ENCODE results near the gene MEAF6.

The MEAF6 gene

DNA sequence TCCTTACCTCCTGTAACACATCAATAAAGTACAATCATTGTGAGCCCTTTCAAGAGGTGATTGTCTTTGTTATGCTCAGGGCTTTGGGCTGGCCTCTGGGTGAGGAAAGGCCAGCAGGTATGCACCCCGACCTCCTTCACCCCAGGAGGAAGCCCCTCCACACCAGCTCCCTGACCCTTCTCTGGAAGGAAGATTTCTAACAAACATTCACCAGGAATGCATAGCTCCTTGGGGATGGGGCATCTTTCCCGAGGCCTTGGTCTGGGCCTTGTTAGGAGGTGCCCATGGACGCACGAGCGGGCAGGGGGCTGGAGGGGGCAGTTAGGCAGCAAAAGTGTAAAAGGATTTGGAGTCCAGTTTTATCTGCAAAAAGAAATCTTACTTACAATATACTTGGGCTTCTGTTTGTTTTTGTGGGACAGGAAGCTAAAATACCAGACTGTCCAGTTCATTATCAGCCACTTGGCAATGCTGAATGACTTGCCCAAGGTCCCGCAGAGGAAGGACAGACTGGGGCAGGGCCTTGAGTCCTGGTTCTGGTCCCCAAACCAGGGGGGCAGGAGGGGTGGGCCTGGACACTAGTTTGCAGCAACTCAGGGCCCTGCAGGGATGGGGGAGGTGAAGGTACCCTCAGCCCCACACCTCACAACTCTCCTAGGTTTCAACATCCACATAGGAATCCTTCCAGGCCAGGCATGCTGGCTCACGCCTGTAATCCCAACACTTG is 30.1 kb downstream of the MEAF6 start:
- no peak for DNase-seq (ENCODE audit: low read depth)

DNA sequence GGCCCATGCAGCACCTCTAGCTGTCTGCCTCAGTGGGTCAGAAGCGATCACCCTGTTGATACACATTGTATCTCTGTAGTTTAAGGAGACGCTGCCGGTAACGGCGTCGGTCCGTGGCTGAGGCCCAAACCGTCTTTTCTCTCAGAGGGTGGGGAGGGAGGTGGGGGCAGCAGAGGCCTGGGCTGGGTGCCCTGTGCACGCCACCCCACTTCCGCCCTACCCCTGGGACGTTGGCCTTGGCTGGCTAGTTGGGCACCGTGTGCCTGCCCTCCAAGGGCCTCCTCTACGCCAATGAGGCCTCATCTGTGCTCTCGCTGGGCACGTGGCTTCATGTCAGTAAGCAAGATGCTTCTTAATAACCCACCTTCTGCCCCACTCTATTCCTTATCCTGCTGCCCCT is 30.8 kb downstream of the MEAF6 start:
- no peak for DNase-seq (ENCODE audit: low read depth)

GRCh38 chr1:37482796-37483744 is 31.5 kb downstream of the MEAF6 start:
- DNase-seq (ENCODE audit: low read depth) = no peak

- no peak for DNase-seq (ENCODE audit: low read depth)
Observed at GRCh38 chr1:37482004-37482785, 32.4 kb downstream of the MEAF6 start.

DNA sequence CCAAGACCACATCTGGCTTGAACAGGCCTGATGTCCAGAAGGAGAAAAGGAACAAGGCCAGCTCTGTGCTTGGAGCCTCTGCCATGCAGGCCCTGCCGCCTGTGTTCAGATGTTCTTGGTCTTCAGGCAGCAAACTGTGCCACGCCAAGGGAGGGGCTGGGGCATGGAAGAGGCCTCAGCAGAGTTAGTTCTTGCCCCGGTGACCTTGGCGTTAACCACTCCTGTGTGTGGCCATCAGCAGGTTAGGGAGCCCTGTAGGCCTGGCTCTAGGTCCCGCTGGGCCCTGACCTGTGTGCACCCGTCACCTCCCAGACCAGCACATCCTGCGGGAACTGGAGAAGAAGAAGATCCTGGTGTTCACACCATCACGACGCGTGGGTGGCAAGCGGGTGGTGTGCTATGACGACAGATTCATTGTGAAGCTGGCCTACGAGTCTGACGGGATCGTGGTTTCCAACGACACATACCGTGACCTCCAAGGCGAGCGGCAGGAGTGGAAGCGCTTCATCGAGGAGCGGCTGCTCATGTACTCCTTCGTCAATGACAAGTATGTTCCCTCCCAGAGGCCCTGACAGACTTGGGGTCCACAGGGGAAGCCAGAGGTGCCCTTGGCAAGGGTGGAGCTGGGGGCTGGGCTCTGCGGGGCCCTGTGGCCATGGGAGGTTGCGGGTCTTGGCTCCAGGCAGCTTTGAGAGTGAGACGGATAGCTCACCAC is 33.1 kb downstream of the MEAF6 start:
- DNase-seq (ENCODE audit: low read depth) = no peak

- DNase-seq (ENCODE audit: low read depth) = no peak
Observed at GRCh38 chr1:37480581-37481288, 33.8 kb downstream of the MEAF6 start.

GRCh38 chr1:37480125-37480466 is 34.5 kb downstream of the MEAF6 start:
- no peak for DNase-seq (ENCODE audit: low read depth)

DNA sequence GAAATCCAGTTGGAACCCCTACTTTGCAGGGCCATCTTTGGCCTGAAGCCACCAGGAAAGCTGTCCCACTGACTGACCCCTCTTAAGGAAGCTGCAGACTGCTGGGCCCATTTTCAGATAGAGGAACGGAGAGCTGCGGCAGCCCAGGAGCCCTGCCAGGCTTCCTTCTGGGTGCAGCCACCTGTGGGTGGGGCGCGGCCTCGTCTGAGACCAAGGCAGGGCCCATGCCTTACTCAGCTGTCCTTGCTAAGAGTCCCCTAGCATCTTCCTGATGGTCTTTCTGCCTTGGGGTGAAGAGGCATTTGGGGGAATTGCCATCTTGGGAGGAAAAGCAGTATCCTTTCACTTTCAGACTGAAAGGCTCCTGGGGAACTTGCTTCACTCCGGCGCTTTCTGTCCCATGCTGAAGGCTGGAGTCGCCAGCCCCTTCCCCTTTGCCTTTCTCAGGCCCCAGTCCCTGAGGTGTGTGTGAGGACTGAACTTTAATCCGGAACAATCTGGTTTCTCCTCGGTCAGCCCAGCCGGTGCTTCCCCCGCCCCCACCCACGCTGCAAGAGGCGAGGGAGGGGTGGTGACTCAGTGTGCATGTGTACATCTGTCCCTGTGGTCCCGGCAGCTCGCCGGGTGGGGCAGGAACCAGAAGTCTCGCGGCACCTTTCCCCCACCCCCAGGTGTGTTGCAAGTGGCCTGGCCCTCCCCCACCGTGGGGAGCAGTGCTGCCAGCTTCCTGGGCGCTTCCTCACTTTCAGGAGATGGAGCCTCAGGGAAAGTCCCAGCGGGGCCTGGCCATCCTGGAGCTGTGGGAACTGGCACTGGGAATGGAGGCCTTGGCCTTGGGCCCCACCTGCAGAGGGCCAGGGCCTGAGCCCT is 35.1 kb downstream of the MEAF6 start:
- peak; percentile 91 for DNase-seq (ENCODE audit: low read depth)

DNA sequence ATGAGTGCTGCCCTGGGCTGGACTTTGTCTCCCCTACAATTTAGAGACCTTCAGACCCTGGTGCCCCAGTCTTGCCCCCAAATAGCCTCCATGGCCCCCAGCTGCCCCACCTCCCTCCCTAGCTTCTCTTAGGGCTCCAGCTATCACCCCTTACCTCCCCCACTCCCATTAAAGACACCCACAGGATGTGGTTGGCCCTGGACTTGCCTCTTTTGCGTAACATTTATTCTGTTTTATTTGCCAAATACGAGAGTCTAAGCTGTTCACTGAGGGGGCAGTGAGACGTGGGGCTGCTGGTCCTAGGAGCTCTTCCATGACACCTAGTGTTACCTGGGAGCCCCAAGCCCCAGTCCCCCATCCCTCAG is 35.7 kb downstream of the MEAF6 start:
- no peak for DNase-seq (ENCODE audit: low read depth)

DNA sequence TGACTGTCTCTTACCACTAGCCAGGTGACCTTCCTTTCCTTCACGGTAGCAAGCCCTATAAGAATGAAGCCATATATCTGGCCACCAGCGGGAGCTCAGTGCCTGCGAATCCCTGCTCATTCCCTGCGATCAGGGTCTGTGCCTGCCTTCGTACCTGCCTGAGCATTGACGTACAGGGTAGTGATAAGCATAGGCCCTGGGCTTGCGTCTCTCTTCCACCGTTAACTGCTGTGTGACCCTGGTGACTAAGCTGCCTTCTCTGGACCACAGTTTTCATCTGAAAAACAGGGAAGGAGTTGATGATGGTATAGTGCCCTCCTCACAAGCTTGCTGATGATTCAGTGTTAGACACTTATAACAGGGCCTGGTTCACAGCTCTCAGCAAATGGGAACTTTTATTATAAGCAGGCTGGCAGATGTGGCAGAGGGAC is 36.1 kb downstream of the MEAF6 start:
- DNase-seq (ENCODE audit: low read depth) = no peak

- no peak for DNase-seq (ENCODE audit: low read depth)
Observed at GRCh38 chr1:37477946-37478345, 36.6 kb downstream of the MEAF6 start.

DNA sequence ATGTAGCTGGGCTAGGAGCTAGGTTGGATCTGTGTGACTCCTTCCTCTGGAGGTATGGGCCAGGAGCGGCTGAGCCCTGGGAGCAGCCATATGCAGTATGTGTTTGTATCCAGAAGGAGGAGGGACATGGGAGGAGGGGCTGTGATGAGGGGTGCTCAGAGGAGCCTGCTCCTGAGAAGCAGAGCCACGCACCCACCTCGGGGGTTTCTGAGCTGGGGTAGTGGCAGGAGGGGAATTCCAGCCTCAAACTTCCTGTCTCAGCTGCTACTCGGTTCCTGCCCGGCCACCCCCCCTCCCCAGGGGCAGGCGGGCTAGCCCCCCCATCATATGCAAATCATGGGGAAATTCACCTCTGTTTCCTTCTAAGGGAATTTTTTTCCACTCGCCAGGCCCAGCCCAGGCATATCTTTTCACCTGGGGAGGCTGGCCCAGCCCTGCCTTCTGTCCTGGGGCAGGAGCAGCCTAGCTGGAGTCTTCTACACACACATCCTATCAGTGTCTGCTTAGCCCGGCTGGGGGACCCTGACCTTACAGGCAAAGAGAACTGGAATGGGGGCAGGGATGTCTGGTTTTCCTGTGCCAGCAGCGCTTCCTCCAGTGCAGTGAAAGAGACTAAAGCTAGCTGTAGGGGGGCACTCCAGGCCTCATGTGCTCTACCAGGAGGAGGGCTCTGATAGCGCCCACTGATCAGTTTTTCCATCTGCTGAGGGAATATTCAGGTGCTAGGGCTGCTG is 37.2 kb downstream of the MEAF6 start:
- peak; percentile 81 for DNase-seq (ENCODE audit: low read depth)

DNA sequence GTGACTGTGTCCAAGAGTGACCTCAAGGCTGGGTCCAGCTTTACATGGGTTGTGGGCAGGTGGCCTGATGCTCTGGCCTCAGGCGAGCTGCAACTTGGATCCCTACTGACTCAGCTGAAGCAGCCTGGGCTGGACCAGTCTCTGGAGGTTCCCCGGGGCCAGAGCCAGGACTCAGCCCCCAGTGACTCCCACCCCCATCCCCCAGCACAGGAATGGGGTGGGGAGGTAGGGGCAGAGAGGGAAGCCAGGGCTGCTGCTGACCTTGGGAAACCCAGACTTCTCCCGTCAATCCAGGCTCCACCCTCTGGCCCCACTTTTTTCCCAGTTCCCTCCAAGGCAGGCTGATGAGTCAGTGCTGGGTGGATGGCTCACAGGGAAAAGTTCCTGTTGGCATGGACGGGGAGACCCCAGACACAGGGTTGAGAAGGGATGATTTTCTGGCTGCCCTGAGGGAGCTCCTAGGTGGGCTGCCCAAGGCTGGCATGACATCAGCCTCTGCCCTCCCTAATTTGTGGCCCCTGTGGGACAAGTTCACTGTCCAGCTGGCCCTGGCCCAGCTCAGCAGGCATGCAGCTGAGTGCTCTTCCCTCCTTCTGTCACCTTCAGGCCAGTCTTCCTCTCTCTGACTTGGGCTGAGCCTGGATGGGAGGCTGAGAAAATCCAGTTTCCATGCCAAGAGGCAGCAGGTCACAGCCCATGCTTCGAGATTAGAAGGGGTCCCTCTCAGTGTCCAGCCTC is 37.9 kb downstream of the MEAF6 start:
- DNase-seq (ENCODE audit: low read depth) = no peak

DNA sequence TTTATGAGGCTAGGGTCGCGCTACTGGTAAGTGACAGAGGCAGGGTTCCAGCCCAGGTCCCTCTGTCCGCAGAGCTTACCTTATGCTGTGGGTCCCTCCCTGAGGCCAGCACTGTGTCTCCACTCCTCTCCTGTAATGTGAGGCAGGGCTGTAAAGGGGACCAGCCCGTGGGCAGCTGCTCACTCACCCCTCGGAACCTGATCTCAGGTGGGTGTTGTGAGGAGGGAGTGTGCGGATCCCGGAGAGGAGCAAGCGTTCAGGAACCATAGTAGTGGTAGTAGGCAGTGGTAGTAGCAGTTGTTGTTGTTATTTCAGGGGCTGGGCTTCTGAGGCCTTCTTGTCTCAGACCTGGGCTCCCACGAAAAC is 38.5 kb downstream of the MEAF6 start:
- no peak for DNase-seq (ENCODE audit: low read depth)

DNA sequence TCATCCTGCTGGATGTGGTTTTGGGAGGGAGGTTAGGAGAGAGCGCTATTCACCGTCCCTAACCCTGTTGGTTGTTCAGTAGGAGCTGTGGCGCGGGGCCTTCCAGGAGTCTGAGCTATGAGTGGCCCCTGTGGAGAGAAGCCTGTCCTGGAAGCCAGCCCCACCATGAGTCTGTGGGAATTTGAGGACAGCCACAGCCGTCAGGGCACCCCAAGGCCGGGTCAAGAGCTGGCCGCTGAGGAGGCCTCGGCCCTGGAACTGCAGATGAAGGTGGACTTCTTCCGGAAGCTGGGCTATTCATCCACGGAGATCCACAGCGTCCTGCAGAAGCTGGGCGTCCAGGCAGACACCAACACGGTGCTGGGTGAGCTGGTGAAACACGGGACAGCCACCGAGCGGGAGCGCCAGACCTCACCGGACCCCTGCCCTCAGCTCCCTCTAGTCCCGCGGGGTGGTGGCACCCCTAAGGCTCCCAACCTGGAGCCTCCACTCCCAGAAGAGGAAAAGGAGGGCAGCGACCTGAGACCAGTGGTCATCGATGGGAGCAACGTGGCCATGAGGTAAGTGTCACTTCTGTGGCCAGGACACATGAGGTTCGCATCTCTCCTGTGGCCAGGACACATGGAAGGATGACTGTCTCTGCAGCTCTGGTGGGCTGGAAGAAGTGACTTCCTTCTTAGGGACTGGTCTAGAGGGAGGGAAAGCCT is 39.0 kb downstream of the MEAF6 start:
- DNase-seq (ENCODE audit: low read depth) = no peak

DNA sequence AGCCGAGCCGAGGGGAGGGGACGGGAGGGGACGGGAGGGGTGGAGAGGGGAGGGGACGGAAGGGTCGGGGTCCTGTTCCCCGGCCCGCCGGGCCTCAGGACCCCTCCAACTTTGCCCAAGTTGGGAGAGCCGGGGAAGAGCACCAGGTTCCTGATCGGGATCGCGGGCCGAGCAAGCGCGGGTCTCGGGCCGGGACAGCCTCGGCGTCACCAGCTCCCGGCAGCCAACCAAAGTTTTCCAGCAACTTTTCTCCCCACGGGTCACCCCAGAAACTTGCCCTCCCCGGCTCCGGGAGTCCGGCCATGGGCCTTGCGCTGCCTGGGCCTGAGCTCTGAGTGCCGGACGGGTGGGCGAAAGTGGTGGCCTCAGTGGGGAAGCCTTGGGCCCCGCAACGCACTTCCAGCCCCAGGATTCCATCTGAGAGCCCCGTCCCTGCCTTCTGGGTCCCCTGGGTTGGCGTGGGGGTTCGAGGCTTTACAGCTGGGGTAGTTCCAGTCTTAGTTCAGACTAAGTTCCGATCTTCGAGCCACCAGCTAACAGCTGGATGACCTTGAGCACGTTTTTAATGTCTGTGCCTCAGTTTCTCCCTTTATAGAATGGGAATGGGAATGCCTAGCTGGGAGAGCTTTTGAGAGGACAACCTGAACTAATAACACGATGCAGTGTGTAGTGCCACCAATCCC is 39.7 kb downstream of the MEAF6 start:
- DNase-seq (ENCODE audit: low read depth) = no peak

DNA sequence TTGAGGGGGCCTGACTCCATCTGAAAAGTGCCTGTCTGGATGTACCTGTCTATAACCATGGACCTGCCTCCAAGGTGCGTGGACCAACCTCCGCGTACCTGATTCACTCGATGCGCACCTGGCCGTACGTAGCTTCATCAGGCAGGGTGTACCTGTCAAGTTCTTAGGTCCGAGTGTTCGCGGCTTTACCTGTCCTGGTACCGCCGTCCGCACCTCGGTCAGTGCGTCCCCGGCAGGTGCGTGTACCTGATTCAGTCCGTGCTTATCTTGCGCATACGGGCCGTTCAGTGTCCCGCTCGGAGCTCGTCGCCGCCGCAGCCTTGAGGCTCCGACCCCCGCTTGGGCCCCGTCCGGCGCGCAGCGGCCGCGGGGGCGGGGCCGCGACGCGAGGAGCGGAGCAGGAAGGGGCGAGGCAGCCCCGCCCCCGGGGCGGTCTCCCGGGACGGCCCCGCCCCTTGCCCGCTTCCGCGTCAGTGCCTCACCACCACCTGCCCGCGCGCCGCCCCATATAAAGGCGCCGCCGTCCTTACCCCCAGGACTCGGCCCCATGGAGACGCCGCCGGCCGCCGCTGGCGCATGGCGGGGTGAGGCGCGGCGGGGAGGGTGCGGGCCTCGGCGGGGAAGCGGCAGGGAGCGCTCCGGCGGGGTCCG is 40.4 kb downstream of the MEAF6 start, which contains the start of gene ZC3H12A:
Gene ZC3H12A, plus strand, starts transcription at position 535 of the 651 bp plus-strand sequence. CDS start 917 bp downstream, outside the sequence.
- peak; percentile 87 for DNase-seq (ENCODE audit: low read depth)

Measured in stimulated activated CD8-positive, alpha-beta memory T cell treated with anti-CD3 and anti-CD28 coated beads, Interleukin-4, amount 100 ng/mL, for 24 hours (primary cell).